IPS-18c (cell line): ENCODE measurements around the gene G3BP1.
"Not testable (repeated sequence)": the region's sequence is repeated elsewhere in the genome, so short reads cannot be mapped to it uniquely, and the experiment has no call there.

ENCODE experiments used
- H3K4me3 ChIP-seq: 2 replicates; pipeline ENCODE4 v1.7.0; 2013; ENCODE audit warnings: low read depth, mild to moderate bottlenecking, low read length, moderate library complexity; ENCODE audit not compliant: insufficient read depth
- H3K9me3 ChIP-seq: one replicate; pipeline ENCODE4 v1.6.1; 2013; ENCODE audit warnings: mild to moderate bottlenecking, low read length, moderate library complexity; ENCODE audit not compliant: control insufficient read depth, insufficient read depth

G3BP1 gene

GRCh38 chr5:151779531-151780125 is 7.9 kb downstream of the G3BP1 start:
- H3K4me3 ChIP-seq = no peak overlapping the region
- H3K9me3 ChIP-seq = no peaks in the 10 kb centered on the region

DNA sequence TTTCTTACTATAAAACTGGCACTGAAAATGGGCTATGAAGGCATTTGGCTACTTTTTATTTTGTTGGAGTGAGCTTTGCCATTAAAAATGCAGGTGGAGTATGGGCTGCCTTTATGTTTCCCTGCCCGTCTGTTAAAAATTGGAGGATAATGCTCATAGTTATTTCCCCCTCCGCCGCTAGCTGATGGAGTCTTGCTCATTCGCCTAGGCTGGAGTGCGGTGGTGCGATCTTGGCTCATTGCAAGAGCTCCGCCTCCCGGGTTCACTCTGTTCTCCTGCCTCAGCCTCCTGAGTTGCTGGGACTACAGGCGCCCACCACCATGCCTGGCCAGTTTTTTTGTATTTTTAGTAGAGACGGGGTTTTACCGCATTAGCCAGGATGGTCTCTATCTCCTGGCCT is 8.6 kb downstream of the G3BP1 start:
- H3K9me3 ChIP-seq = no peaks in the 10 kb centered on the region
- H3K4me3 ChIP-seq = no peak overlapping the region

DNA sequence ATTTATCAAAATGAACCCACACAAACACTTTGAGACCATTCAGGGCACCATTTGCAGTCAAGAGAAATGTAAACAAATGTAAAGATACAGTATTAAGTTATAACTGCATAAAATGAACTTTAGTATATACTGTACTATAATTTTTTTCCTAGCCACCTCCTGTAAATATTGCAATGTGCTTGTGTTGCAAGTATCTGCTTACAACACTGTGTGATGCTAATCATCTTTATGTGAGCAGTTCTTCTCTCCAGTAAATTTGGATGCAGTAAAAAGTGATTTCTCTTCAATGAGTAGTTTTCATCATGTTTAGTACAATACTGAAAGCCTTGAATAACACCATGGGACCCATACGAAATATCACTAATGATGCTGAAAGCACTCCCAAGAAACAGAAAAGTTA is 9.4 kb downstream of the G3BP1 start:
- no peak overlapping the region for H3K4me3 ChIP-seq
- H3K9me3 ChIP-seq = no peaks in the 10 kb centered on the region

DNA sequence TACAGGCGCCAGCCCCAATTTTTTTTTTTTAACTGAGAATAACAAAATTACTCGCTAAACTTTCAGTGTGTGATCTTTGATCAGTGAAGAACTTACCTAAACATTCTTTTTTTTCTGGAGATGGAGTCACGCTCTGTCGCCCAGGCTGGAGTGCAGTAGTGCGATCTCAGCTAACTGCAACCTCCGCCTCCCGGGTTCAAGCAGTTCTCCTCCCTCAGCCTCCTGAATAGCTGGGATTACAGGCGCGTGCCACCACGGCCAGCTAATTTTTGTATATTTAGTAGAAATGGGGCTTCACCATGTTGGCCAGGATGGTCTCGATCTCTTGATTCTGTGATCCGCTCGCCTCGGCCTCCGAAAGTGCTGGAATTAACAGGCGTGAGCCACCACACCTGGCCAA is 11.9 kb downstream of the G3BP1 start:
- H3K9me3 ChIP-seq, H3K4me3 ChIP-seq: not testable (repeated sequence)

DNA sequence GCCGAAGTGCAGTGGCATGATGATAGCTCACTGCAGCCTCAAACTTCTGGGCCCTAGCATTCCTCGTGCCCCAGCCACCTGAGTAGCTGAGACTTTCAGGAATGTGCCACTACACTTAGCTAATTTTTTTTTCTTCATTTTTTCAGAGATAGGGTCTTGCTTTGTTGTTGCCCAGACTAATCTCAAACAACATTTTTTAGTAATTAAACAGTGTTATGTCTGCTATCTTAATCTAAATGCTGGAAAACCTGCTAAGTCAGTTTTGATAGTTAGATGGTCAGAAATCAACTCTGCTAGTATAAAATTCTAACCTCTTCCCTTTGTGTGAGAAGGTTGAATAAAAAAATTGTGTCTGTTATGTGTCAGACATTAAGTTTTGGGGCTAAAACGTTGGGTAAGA is 12.4 kb downstream of the G3BP1 start:
- H3K4me3 ChIP-seq = no peak overlapping the region
- H3K9me3 ChIP-seq = no peaks in the 10 kb centered on the region

- no peak overlapping the region for H3K4me3 ChIP-seq
- H3K9me3 ChIP-seq = no peaks in the 10 kb centered on the region
Observed at GRCh38 chr5:151786468-151786867, 14.7 kb downstream of the G3BP1 start.

DNA sequence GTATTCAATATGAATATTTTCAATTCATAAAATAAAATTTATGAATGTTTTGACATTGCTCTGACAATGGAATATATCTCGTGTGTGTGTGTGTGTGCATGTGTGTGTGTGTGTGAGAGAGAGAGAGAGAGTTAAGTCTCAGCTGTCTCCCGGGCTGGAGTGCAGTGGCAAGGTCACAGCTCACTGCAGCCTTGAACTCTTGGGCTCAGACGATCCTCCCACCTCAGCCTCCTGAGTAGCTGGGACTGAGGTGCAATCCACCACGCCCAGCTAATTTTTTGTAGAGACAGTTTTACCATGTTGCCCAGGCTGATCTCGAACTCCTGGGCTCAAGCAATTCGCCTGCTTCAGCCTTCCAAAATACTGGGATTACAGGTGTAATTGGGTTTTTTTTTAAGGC is 16.1 kb downstream of the G3BP1 start:
- Histone ChIP-seq H3K9me3 (no peaks in the 10 kb centered on the region), H3K4me3 (no peak overlapping the region)

GRCh38 chr5:151793358-151793757 is 21.6 kb downstream of the G3BP1 start:
- no peak overlapping the region for H3K4me3 ChIP-seq
- H3K9me3 ChIP-seq = no peaks in the 10 kb centered on the region

GRCh38 chr5:151795426-151795825 is 23.7 kb downstream of the G3BP1 start:
- no peak overlapping the region for H3K4me3 ChIP-seq
- H3K9me3 ChIP-seq = no peaks in the 10 kb centered on the region

- Histone ChIP-seq H3K9me3 (no peaks in the 10 kb centered on the region), H3K4me3 (no peak overlapping the region)
Observed at GRCh38 chr5:151798674-151799073, 26.9 kb downstream of the G3BP1 start.

GRCh38 chr5:151799407-151799806 is 27.7 kb downstream of the G3BP1 start:
- no peaks in the 10 kb centered on the region for H3K9me3 ChIP-seq
- no peak overlapping the region for H3K4me3 ChIP-seq

DNA sequence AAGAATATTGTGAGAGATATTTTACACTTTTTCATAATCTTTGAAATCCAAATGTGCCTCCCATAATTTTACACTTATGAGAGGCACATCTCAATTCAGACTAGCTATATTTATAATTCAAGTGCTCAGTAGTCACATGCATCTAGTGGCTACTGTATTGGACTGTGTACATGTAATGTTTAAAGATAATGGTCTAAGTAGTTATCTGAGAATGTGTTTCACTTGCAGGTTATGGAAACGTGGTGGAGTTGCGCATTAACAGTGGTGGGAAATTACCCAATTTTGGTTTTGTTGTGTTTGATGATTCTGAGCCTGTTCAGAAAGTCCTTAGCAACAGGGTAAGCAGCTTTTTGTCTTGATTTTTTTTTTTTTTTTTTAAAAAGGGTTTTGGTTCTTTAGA is 28.8 kb downstream of the G3BP1 start:
- Histone ChIP-seq H3K9me3 (no peaks in the 10 kb centered on the region), H3K4me3 (no peak overlapping the region)

DNA sequence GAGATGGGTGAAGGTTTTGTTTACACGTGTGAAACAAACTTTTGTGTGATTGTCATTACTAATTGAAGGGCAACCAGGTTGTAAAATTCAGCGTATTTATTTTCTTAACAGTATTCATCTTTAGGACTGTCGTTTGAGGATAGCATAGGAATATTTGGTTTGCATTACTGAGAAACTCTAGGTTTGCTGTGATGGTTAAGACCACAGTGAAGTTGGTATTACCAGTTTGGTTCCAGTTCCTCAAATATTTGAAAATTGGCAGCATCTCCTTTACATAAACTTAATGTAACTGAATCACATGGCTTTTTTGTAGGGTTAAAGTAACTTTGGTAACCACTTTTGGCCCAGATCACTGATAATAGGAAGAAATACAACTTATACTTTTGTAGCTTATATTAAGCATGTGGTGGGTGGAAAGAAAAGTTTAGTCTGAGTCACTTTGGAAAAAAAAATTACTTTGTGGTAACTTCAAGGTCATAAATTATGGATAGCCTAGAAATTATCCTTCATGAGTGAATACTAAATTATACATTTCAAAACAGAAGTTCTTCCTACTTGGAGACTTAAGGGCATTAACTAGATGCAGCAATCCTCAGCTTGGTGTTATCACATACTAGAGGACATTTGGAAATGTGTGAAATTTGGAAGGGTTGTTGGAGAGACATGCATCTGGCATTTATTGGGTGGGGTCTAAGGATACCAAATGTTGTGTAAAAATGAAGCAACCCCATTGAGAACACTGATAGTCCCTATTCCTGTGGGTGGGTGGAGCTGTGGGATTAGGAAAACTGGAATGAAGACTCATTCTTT is 33.9 kb downstream of the G3BP1 start:
- no peak overlapping the region for H3K4me3 ChIP-seq
- H3K9me3 ChIP-seq = no peaks in the 10 kb centered on the region

DNA sequence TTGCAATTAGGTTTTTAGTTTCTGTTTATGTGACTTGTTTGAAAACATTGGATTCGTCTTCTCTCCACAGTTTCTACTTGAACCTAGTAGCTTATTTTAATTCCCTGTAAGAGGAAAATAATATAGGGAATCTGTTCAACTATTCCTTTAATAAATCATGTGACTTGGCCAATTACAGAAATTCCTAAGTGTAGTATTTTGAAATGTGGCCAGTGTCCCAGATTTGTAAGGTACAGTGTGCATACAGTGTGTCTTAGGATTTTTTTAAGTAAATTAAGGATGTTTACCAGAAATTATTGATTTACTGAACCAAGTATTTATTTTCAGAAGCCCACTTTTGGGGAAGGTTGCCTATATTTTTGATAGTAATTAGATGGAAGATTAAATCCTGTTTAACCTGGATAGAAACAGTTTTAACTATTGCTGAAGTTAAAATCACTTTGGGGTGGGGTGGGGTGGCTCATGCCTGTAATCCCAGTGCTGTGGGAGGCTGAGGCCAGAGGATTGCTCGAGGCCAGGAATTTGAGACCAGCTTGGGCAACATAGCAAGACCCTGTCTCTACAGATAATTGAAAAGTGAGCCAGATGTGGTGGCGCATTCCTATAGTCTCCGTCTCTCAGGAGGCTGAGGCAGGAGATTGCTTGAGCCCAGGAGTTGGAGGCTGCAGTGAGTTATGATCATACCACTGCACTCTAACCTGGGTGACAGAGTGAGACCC is 36.9 kb downstream of the G3BP1 start:
- no peaks in the 10 kb centered on the region for H3K9me3 ChIP-seq
- no peak overlapping the region for H3K4me3 ChIP-seq

DNA sequence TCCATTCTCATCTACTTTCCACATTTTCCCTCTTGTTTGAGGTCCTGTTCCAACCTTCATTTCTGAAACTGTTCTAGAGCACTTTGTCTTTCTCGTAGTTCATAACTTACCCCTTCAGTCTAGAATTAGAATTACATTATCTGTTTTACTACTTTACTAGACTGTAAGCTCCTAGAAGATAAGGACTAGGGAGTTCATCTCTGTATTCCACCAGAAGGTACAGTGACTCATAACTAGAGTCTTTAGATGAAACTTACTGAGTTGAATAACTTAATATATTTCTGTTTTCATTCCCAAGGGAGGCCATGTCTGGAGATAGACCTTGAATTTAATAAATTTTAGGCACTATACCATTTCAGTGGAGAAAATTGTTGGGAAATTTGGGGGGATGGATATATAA is 38.7 kb downstream of the G3BP1 start:
- no peak overlapping the region for H3K4me3 ChIP-seq
- H3K9me3 ChIP-seq = no peaks in the 10 kb centered on the region

GRCh38 chr5:151810897-151811296 is 39.1 kb downstream of the G3BP1 start:
- no peaks in the 10 kb centered on the region for H3K9me3 ChIP-seq
- H3K4me3 ChIP-seq = no peak overlapping the region

DNA sequence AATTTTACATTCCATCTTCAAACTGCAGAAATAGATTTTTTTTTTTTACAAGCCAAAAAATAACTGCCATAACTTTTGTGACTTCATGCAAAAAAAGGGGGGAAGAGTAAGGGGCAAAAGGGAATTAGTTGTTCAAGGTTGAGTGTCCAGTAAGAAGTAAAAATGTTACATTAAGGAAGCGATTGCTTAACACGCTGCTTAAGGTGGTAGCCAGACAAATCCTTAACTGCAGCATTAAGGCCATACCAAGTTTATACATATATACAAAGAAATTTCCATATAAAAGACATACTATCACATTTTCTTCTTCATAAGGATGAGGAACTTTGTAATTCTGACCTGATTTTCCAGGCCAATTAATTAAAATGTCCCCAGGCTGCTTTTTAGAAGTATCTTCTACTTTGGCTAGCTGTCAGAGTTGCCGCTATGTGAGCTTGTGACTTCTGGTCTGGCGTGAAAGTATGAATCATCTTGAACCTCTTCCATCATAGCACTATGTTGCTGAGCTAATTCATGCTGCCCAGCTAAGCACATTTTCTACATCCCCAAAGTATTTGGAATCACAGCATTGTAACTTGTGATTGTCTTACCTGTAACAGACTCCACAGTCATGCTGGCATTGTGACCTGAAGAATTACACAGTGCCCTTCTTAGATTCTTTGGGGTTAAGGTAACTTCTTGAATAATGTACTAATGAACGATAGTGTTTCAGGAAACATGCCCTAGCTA is 40.0 kb downstream of the G3BP1 start:
- Histone ChIP-seq H3K4me3 (no peak overlapping the region), H3K9me3 (no peaks in the 10 kb centered on the region)
